ENCODE data around the gene BHLHE40. TPM values are rescaled to one million over a fixed set of nuclear protein-coding genes. Genes with fewer than 3 reads are reported as not detected.

Gene BHLHE40
- total and polyA plus RNA-seq, 2 of the 8 experiments (the other 6 are each of a cell fraction or from before 2014, with no cell fraction given) = 1.5 to 2.2 TPM

GRCh38 chr3:4976109-4976508, 3.1 kb upstream of the BHLHE40 start (continued):
- TF ChIP-seq USF2 (IDR thresholded peaks at IDR 0.05; ENCODE audit: low read length) = no peak
- peak; percentile 57; the same call in 1 of the 2 replicates for TF ChIP-seq TEAD4 (IDR thresholded peaks at IDR 0.05; ENCODE audit: low read depth, low read length)
- TF ChIP-seq MAFK (IDR thresholded peaks at IDR 0.05; ENCODE audit: low read depth, low read length) = no peak
- peak; percentile 89 for TF ChIP-seq YY1 (IDR thresholded peaks at IDR 0.05; ENCODE audit: low read depth, low read length)
- TF ChIP-seq ATF3 (IDR thresholded peaks at IDR 0.05; ENCODE audit: insufficient read depth, low read depth, low read length) = no peak
- 0 out of 2 replicates have a peak, but pooled peaks have one; percentile 57 for TF ChIP-seq TCF12 (IDR thresholded peaks at IDR 0.05; ENCODE audit: low read depth, low read length)
- no peak for TF ChIP-seq SP1 (IDR thresholded peaks at IDR 0.05; ENCODE audit: low read depth, low read length)
- no peak for TF ChIP-seq HDAC6 (IDR thresholded peaks at IDR 0.05; ENCODE audit: low read depth, low read length)
- peak; percentile 67 for TF ChIP-seq MAX (IDR thresholded peaks at IDR 0.05)
- TF ChIP-seq SRF (IDR thresholded peaks at IDR 0.05; ENCODE audit: low read depth, low read length) = no peak
- TF ChIP-seq HDAC2 (IDR thresholded peaks at IDR 0.05; ENCODE audit: borderline replicate concordance in 1 of 2, low read depth in 2 of 2, low read length in 2 of 2) = no peak
